Measurements from ENCODE around the gene TFF1.

Gene TFF1

GRCh38 chr21:42382915-42383314 is 16.6 kb upstream of the TFF1 start:
- Histone ChIP-seq H3K9me3 (ENCODE audit: low read depth, low read length) (no peaks in the 10 kb centered on the region), H3K4me3 (no peak overlapping the region), H3K27ac (no peak overlapping the region), H3K9ac (ENCODE audit: insufficient read length) (no peak overlapping the region), H3K36me3 (ENCODE audit: insufficient read depth, low read length) (no peaks in the 10 kb centered on the region)
- TF ChIP-seq POLR2AphosphoS5 (IDR thresholded peaks at IDR 0.05; ENCODE audit: borderline replicate concordance, low read depth, low read length) (no peak), FOXP2 (optimal IDR thresholded peaks at IDR 0.05; ENCODE audit: control extremely low read depth, extremely low read length, insufficient read depth) (no peak)
- DNase-seq (ENCODE audit: low read depth, low spot score): no peak

- TF ChIP-seq EZH2 (IDR thresholded peaks at IDR 0.05) (no peak), FOXP2 (optimal IDR thresholded peaks at IDR 0.05; ENCODE audit: control extremely low read depth, extremely low read length, insufficient read depth) (no peak), POLR2AphosphoS5 (IDR thresholded peaks at IDR 0.05; ENCODE audit: borderline replicate concordance, low read depth, low read length) (no peak)
- no peak for DNase-seq (ENCODE audit: low read depth, low spot score)
- Histone ChIP-seq H3K27ac (no peak overlapping the region), H3K9me3 (ENCODE audit: low read depth, low read length) (no peaks in the 10 kb centered on the region), H3K4me3 (no peak overlapping the region), H3K36me3 (ENCODE audit: insufficient read depth, low read length) (no peaks in the 10 kb centered on the region), H3K9ac (ENCODE audit: insufficient read length) (no peak overlapping the region)
Measured at GRCh38 chr21:42381347-42381984, 15.1 kb upstream of the TFF1 start.

- H3K9ac ChIP-seq (ENCODE audit: insufficient read length): no peak overlapping the region
- TF ChIP-seq EZH2 (IDR thresholded peaks at IDR 0.05) (no peak), POLR2AphosphoS5 (IDR thresholded peaks at IDR 0.05; ENCODE audit: borderline replicate concordance, low read depth, low read length) (no peak)
- no peak for DNase-seq (ENCODE audit: low read depth, low spot score)
- no peak overlapping the region for H3K27ac ChIP-seq
- no peak overlapping the region for H3K4me3 ChIP-seq
- H3K36me3 ChIP-seq (ENCODE audit: insufficient read depth, low read length): no peaks in the 10 kb centered on the region
- H3K9me3 ChIP-seq (ENCODE audit: low read depth, low read length): no peaks in the 10 kb centered on the region
Measured at GRCh38 chr21:42379426-42380215, 13.3 kb upstream of the TFF1 start.

DNA sequence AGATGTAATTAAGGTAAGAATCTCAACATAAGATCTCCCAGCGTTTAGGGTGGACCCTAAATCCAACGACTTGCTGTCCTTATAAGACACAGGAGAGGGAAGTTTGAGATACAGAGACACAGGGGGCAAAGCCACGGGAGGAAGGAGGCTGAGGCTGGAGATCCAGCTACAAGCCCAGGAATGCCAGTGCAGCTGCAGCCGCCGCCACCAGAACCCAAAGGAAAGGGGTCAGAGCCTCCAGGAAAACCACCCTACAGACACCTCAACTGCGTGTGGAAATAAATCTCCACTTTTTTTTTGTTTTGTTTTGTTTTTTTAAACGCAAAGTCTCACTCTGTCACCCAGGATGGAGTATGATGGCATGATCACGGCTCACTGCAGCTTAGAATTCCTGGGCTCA is 12.1 kb upstream of the TFF1 start:
- TF ChIP-seq POLR2AphosphoS5 (IDR thresholded peaks at IDR 0.05; ENCODE audit: borderline replicate concordance, low read depth, low read length) (no peak), EZH2 (IDR thresholded peaks at IDR 0.05) (no peak), FOXP2 (optimal IDR thresholded peaks at IDR 0.05; ENCODE audit: control extremely low read depth, extremely low read length, insufficient read depth) (no peak)
- H3K36me3 ChIP-seq (ENCODE audit: insufficient read depth, low read length): no peaks in the 10 kb centered on the region
- no peak overlapping the region for H3K27ac ChIP-seq
- no peak for DNase-seq (ENCODE audit: low read depth, low spot score)
- no peak overlapping the region for H3K4me3 ChIP-seq
- H3K9me3 ChIP-seq (ENCODE audit: low read depth, low read length): no peaks in the 10 kb centered on the region
- no peak overlapping the region for H3K9ac ChIP-seq (ENCODE audit: insufficient read length)

DNA sequence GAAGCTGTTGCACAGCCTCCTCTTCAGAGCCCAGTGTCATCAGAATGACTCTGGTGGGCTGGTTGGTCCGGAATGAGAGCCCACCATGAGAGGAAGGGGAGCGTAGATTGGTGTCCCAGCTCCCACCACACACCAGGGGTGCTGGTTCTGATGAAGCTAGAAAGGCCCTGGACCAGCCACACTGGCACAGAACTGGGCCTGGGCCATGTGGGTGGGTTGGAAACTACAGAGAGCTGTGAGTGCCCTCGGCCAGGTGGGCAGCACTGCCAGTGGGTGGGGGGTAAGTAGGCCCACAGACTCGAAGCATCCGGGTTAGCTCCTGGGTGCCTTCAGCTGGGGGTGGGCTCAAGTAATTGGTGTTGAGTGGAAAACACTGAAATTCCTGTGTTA is 11.6 kb upstream of the TFF1 start:
- DNase-seq (ENCODE audit: low read depth, low spot score): no peak
- Histone ChIP-seq H3K4me3 (no peak overlapping the region), H3K27ac (no peak overlapping the region), H3K9ac (ENCODE audit: insufficient read length) (no peak overlapping the region), H3K9me3 (ENCODE audit: low read depth, low read length) (no peaks in the 10 kb centered on the region), H3K36me3 (ENCODE audit: insufficient read depth, low read length) (no peaks in the 10 kb centered on the region)
- no peak for TF ChIP-seq FOXP2 (optimal IDR thresholded peaks at IDR 0.05; ENCODE audit: control extremely low read depth, extremely low read length, insufficient read depth)
- no peak for TF ChIP-seq POLR2AphosphoS5 (IDR thresholded peaks at IDR 0.05; ENCODE audit: borderline replicate concordance, low read depth, low read length)
- no peak for TF ChIP-seq EZH2 (IDR thresholded peaks at IDR 0.05)

DNA sequence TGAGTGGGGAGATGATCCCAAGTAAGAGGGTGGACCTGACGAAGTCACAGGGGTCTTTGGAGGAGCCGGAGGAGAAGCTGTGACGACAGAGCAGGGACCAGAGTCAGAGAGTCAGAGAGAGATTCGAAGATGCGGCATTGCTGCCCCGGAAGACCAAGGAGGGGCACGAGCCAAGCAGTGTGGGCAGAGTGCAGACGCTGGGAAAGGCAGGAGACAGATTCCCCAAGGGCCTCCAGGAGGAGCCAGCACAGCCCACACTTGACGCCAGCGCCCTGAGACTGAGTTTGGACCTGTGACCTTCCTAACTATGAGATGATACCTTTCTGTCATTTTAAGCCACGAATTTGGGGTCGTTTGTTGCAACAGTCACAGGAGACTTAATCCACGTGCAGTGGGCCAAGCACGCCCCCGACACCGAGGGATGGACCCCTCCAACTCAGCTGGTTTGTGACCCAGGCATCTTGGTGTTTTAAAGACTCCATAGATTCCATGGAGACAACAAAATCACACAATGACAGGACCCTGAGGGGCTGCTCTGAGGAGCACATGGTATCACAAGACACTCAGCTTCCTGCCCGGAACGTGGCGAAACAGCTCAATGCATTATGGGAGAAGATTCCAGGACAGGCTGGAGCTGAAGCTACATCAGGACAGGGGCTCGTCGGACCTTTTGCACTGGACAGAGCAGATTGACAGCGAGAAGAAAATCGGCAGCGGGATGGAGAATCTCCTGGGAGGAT is 11.0 kb upstream of the TFF1 start:
- no peaks in the 10 kb centered on the region for H3K9me3 ChIP-seq (ENCODE audit: low read depth, low read length)
- TF ChIP-seq FOXP2 (optimal IDR thresholded peaks at IDR 0.05; ENCODE audit: control extremely low read depth, extremely low read length, insufficient read depth): no peak
- no peak for TF ChIP-seq EZH2 (IDR thresholded peaks at IDR 0.05)
- no peak for TF ChIP-seq POLR2AphosphoS5 (IDR thresholded peaks at IDR 0.05; ENCODE audit: borderline replicate concordance, low read depth, low read length)
- no peaks in the 10 kb centered on the region for H3K36me3 ChIP-seq (ENCODE audit: insufficient read depth, low read length)
- H3K4me3 ChIP-seq: no peak overlapping the region
- no peak overlapping the region for H3K27ac ChIP-seq
- no peak overlapping the region for H3K9ac ChIP-seq (ENCODE audit: insufficient read length)
- no peak for DNase-seq (ENCODE audit: low read depth, low spot score)

GRCh38 chr21:42376338-42376982 is 10.1 kb upstream of the TFF1 start:
- Histone ChIP-seq H3K27ac (no peak overlapping the region), H3K9me3 (ENCODE audit: low read depth, low read length) (no peaks in the 10 kb centered on the region), H3K4me3 (no peak overlapping the region), H3K9ac (ENCODE audit: insufficient read length) (no peak overlapping the region), H3K36me3 (ENCODE audit: insufficient read depth, low read length) (no peaks in the 10 kb centered on the region)
- no peak for DNase-seq (ENCODE audit: low read depth, low spot score)
- TF ChIP-seq POLR2AphosphoS5 (IDR thresholded peaks at IDR 0.05; ENCODE audit: borderline replicate concordance, low read depth, low read length) (no peak), EZH2 (IDR thresholded peaks at IDR 0.05) (no peak), FOXP2 (optimal IDR thresholded peaks at IDR 0.05; ENCODE audit: control extremely low read depth, extremely low read length, insufficient read depth) (no peak)

- H3K36me3 ChIP-seq (ENCODE audit: insufficient read depth, low read length): no peaks in the 10 kb centered on the region
- H3K9ac ChIP-seq (ENCODE audit: insufficient read length): no peak overlapping the region
- DNase-seq (ENCODE audit: low read depth, low spot score): no peak
- H3K9me3 ChIP-seq (ENCODE audit: low read depth, low read length): no peaks in the 10 kb centered on the region
- no peak overlapping the region for H3K27ac ChIP-seq
- TF ChIP-seq EZH2 (IDR thresholded peaks at IDR 0.05): no peak
- no peak overlapping the region for H3K4me3 ChIP-seq
Measured at GRCh38 chr21:42375966-42376337, 9.6 kb upstream of the TFF1 start.
